HepG2 (cell line): ENCODE measurements around the gene SLC50A1. TPM values are rescaled to one million over a fixed set of nuclear protein-coding genes. Genes with fewer than 3 reads are reported as not detected.
A peak's percentile ranks its signal among the peaks of the same experiment; 100 is the strongest.

ENCODE experiments used
- ATAC-seq: fragments of 200-7000 bp; cut with Tn5 transposase; 3 replicates; pipeline ENCODE4 v1.9.1; 2020; ENCODE audit warnings: mild to moderate bottlenecking, moderate library complexity
- BruUV-seq: library from RNA; stranded (reverse); fragments of 400-500 nt; replicated peaks from 2 replicates; lab custom pipeline; 2021; lab: Mats Ljungman, UMichigan
- CTCF ChIA-PET: fragments of 300-600 bp; formaldehyde crosslinking; extraction: SDS; loops from one replicate; lab custom pipeline; 2021; ENCODE audit warnings: low total read pairs, inconsistent platforms, low intra/inter-chr PET ratio; lab: Yijun Ruan, JAX
- POLR2A ChIA-PET: fragments of 350-600 bp; sonication (Branson Sonifier 250); formaldehyde crosslinking; loops from one replicate; lab custom pipeline; 2020; ENCODE audit warnings: antibody characterized with exemption, inconsistent platforms; lab: Yijun Ruan, JAX
- DNase-seq: peaks from one replicate; pipeline ENCODE4 v3.0.0-alpha.2; 2015; ENCODE audit warnings: low spot score
- FAIRE-seq: peaks from 3 replicates; lab custom pipeline; 2011; peaks lifted over from hg19 to GRCh38; lab: Jason Lieb, UNC
- H2AFZ ChIP-seq: one replicate; pipeline ENCODE4 v1.6.1; 2011; ENCODE audit warnings: low read length, inconsistent platforms
- H3K27ac ChIP-seq: fragments of 300-600 bp; 3 replicates; pipeline ENCODE4 v1.8.0; 2011; ENCODE audit warnings: mixed run types, mild to moderate bottlenecking, mixed read lengths, low read length, inconsistent platforms; ENCODE audit not compliant: insufficient read depth; ENCODE audit errors: extremely low read length
- H3K27me3 ChIP-seq, 2 experiments: fragments of 200-600 bp in 1 of 2; 2 replicates in 1 of 2; 3 replicates in 1 of 2; pipeline versions ENCODE4 v1.6.0 to v1.8.0; 2011; ENCODE audit warnings: low read length in 2 of 2, mild to moderate bottlenecking in 2 of 2, moderate library complexity in 2 of 2, inconsistent platforms in 1 of 2; ENCODE audit not compliant: insufficient read depth in 2 of 2, control insufficient read depth in 1 of 2
- H3K36me3 ChIP-seq, 2 experiments: fragments of 200-600 bp in 1 of 2; replicated peaks in 1 of 2; 2 replicates in 1 of 2; 3 replicates in 1 of 2; pipeline versions ENCODE4 v1.5.1 to v1.8.0; 2011; ENCODE audit warnings: low read length in 2 of 2, inconsistent platforms in 1 of 2; ENCODE audit not compliant: insufficient read depth in 2 of 2, control insufficient read depth in 1 of 2
- H3K4me1 ChIP-seq: 2 replicates; pipeline ENCODE4 v1.5.1; 2012; ENCODE audit warnings: low read length, inconsistent platforms; ENCODE audit not compliant: insufficient read depth
- H3K4me2 ChIP-seq: 2 replicates; pipeline ENCODE4 v1.6.0; 2011; ENCODE audit warnings: low read depth, low read length, inconsistent platforms
- H3K4me3 ChIP-seq, 3 experiments: fragments of 200-600 bp in 1 of 3; sonication (generic), shearing (Covaris generic) in 1 of 3; replicated peaks in 1 of 3; 2 replicates each; pipeline ENCODE4 v1.5.1; 2011 to 2016; ENCODE audit warnings: low read length in 3 of 3, inconsistent platforms in 2 of 3, low read depth in 2 of 3, mild to moderate bottlenecking in 2 of 3, control low read depth in 1 of 3, mixed read lengths in 1 of 3; ENCODE audit not compliant: insufficient read depth in 1 of 3
- H3K79me2 ChIP-seq: one replicate; pipeline ENCODE4 v1.6.1; 2011; ENCODE audit warnings: low read length, inconsistent platforms; ENCODE audit not compliant: insufficient read depth
- H3K9ac ChIP-seq: 2 replicates; pipeline ENCODE4 v1.6.0; 2011; ENCODE audit warnings: mild to moderate bottlenecking, low read depth, low read length, inconsistent platforms; ENCODE audit not compliant: insufficient read depth
- H3K9me3 ChIP-seq: 2 replicates; pipeline ENCODE4 v1.5.1; 2012; ENCODE audit warnings: mild to moderate bottlenecking, low read length
- H4K20me1 ChIP-seq: 2 replicates; pipeline ENCODE4 v1.6.0; 2011; ENCODE audit warnings: inconsistent platforms, mild to moderate bottlenecking, low read length, moderate library complexity; ENCODE audit not compliant: insufficient read depth
- CHD2 ChIP-seq: IDR thresholded peaks from 2 replicates; pipeline ENCODE4 v1.6.1; 2011; ENCODE audit warnings: low read depth, low read length, improper control_type of control experiment
- ESRRA ChIP-seq: sonication (generic); formaldehyde crosslinking; IDR thresholded peaks from 2 replicates; pipeline ENCODE4 v1.5.1; 2020; ENCODE audit warnings: mild to moderate bottlenecking, low read depth, missing genetic modification reagents
- FLYWCH1 ChIP-seq: sonication (generic); formaldehyde crosslinking; IDR thresholded peaks from 2 replicates; pipeline ENCODE4 v1.8.1; 2023; ENCODE audit warnings: mild to moderate bottlenecking, missing genetic modification reagents
- FOSL2 ChIP-seq: sonication (generic); formaldehyde crosslinking; IDR thresholded peaks from 2 replicates; pipeline ENCODE4 v1.4.0; 2020; ENCODE audit warnings: missing genetic modification reagents
- GTF2F1 ChIP-seq: fragments of 150-350 bp; IDR thresholded peaks from 2 replicates; pipeline ENCODE4 v1.6.1; 2014; ENCODE audit warnings: low read length
- HMG20B ChIP-seq: conservative IDR thresholded peaks from 2 replicates; pipeline ENCODE4 v1.6.1; 2016; ENCODE audit warnings: missing genetic modification reagents, missing compliant biosample characterization
- MXD1 ChIP-seq: sonication (generic); formaldehyde crosslinking; IDR thresholded peaks from 2 replicates; pipeline ENCODE4 v1.4.0; 2020; ENCODE audit warnings: mild to moderate bottlenecking, missing genetic modification reagents
- NRL ChIP-seq: sonication (generic); formaldehyde crosslinking; IDR thresholded peaks from 2 replicates; pipeline ENCODE4 v1.5.0; 2020; ENCODE audit warnings: missing genetic modification reagents, mild to moderate bottlenecking, moderate library complexity, borderline replicate concordance
- PAWR ChIP-seq: sonication (generic); formaldehyde crosslinking; IDR thresholded peaks from 2 replicates; pipeline ENCODE4 v1.4.0; 2020; ENCODE audit warnings: missing genetic modification reagents, mild to moderate bottlenecking, borderline replicate concordance
- PHF21A ChIP-seq: sonication (generic); formaldehyde crosslinking; IDR thresholded peaks from 2 replicates; pipeline ENCODE4 v1.5.0; 2020; ENCODE audit warnings: mild to moderate bottlenecking, missing genetic modification reagents
- REXO4 ChIP-seq: sonication (generic); formaldehyde crosslinking; IDR thresholded peaks from 2 replicates; pipeline ENCODE4 v1.8.0; 2022; ENCODE audit warnings: missing genetic modification reagents, mild to moderate bottlenecking, borderline replicate concordance
- SOX13 ChIP-seq, 3 experiments: fragments of 450-650 bp in 1 of 3; sonication (generic) in 1 of 3; formaldehyde crosslinking in 1 of 3; IDR thresholded peaks in 2 of 3; conservative IDR thresholded peaks in 1 of 3; 2 replicates each; pipeline versions ENCODE4 v1.5.0 to v1.6.1; 2016 to 2020; ENCODE audit warnings: antibody characterized with exemption in 1 of 3, mild to moderate bottlenecking in 1 of 3, missing compliant biosample characterization in 1 of 3, missing genetic modification reagents in 1 of 3, moderate library complexity in 1 of 3
- THAP11 ChIP-seq: IDR thresholded peaks from 2 replicates; pipeline ENCODE4 v1.6.1; 2016; ENCODE audit warnings: missing biosample characterization, missing genetic modification reagents
- ZNF136 ChIP-seq: sonication (generic); formaldehyde crosslinking; IDR thresholded peaks from 2 replicates; pipeline ENCODE4 v1.8.1; 2022; ENCODE audit warnings: low read depth, mild to moderate bottlenecking, moderate library complexity, missing genetic modification reagents
- ZNF33B ChIP-seq: sonication (generic); formaldehyde crosslinking; IDR thresholded peaks from 2 replicates; pipeline ENCODE4 v1.5.1; 2020; ENCODE audit warnings: mild to moderate bottlenecking, missing genetic modification reagents
- ZNF34 ChIP-seq: sonication (generic); formaldehyde crosslinking; IDR thresholded peaks from 2 replicates; pipeline ENCODE4 v1.4.0; 2020; ENCODE audit warnings: mild to moderate bottlenecking, missing genetic modification reagents, borderline replicate concordance
- ZNF468 ChIP-seq: sonication (generic); formaldehyde crosslinking; IDR thresholded peaks from 2 replicates; pipeline ENCODE4 v1.8.0; 2022; ENCODE audit warnings: mild to moderate bottlenecking, moderate library complexity, missing genetic modification reagents
- ZNF550 ChIP-seq: sonication (generic); formaldehyde crosslinking; IDR thresholded peaks from 2 replicates; pipeline ENCODE4 v1.4.0; 2020; ENCODE audit warnings: mild to moderate bottlenecking, missing genetic modification reagents, borderline replicate concordance
- ZNF766 ChIP-seq: sonication (generic); formaldehyde crosslinking; IDR thresholded peaks from 2 replicates; pipeline ENCODE4 v1.5.0; 2020; ENCODE audit warnings: missing genetic modification reagents, borderline replicate concordance
- ZNF83 ChIP-seq: sonication (generic); formaldehyde crosslinking; IDR thresholded peaks from 2 replicates; pipeline ENCODE4 v1.4.0; 2020; ENCODE audit warnings: missing genetic modification reagents, mild to moderate bottlenecking, borderline replicate concordance
- WGBS: methylation state at CpG from one replicate; pipeline ENCODE4 v1.1.6; 2017; ENCODE audit warnings: low lambda C conversion rate; 5-methylcytosine and 5-hydroxymethylcytosine counted together
- in situ Hi-C: cut with HindIII; loops from 2 replicates; pipeline ENCODE4 v1.10.0; 2017; ENCODE audit warnings: low pct_unique_long_range_greater_than_20kb; ENCODE audit not compliant: extremely low pct_ligation_motif_present
- intact Hi-C: fragments of 100-400 bp; cut with micrococcal nuclease; formaldehyde crosslinking; loops from one replicate; pipeline ENCODE4 v1.10.0; 2022; ENCODE audit not compliant: unreplicated experiment
- polyA plus RNA-seq, 8 experiments: library from polyadenylated mRNA; depleted of rRNA in 3 of 8; stranded (reverse) in 7 of 8; unstranded in 1 of 8; fragments of >200 nt; fragmentation: Illumina TruSeq in 4 of 8; extraction: Trizol in 4 of 8; gene quantifications; 2 replicates each; pipeline versions ENCODE4 v1.2.1 to v1.2.3, GENCODE V29; 2011 to 2016; ENCODE audit warnings: low read depth in 4 of 8, missing spikeins in 1 of 8, mixed read lengths in 1 of 8; ENCODE audit not compliant: insufficient read depth in 1 of 8
- total RNA-seq, 5 experiments: library from RNA; depleted of rRNA; stranded (reverse); fragments of >200 nt; fragmentation: Illumina TruSeq; extraction: Trizol; gene quantifications; 2 replicates each; pipeline ENCODE4 v1.2.3, GENCODE V29; 2016; ENCODE audit warnings: low read depth in 1 of 5
- TF ChIP-seq, protein P1 (sequence below): sonication (generic); formaldehyde crosslinking; IDR thresholded peaks from 2 replicates; pipeline ENCODE4 v1.4.0; 2020; ENCODE audit warnings: missing genetic modification reagents, borderline replicate concordance
- TF ChIP-seq, protein P2 (sequence below): sonication (generic); formaldehyde crosslinking; IDR thresholded peaks from 2 replicates; pipeline ENCODE4 v1.4.0; 2020; ENCODE audit warnings: missing genetic modification reagents

Gene SLC50A1
- total and polyA plus RNA-seq, 2 of the 13 experiments (the other 11 are each of a cell fraction or from before 2014, with no cell fraction given), result 22.5 to 46.8 TPM

GRCh38 chr1:155133799-155134281, 1.8 kb upstream of the SLC50A1 start:
- ChIA-PET CTCF (interaction anchor here (3.2 kb wide), 1 partner anchor 41 kb away, joined by 18 read pairs; no protein-coding TSS in a partner anchor), POLR2A (interaction anchor here (0.7 to 7.4 kb wide), 7 partner anchors 9 to 49 kb away, joined by 3 to 144 read pairs (median 6); partner anchors contain the start of genes EFNA1 and KRTCAP2)
- no TSS peak for BruUV-seq
- FAIRE-seq (peak; percentile 18), DNase-seq (peak; percentile 54), ATAC-seq (peak; percentile 3)
- Histone ChIP-seq H3K79me2 (peaks cover 62% of the 10 kb centered on the region), H3K4me3 (peak overlapping the region; percentile 6 to 84 (median 23); a peak in 5 of 6 replicates), H3K4me1 (peaks cover 76% of the 10 kb centered on the region), H3K4me2 (peak overlapping the region; percentile 89), H4K20me1 (peaks cover 60% of the 10 kb centered on the region), H3K27ac (peak overlapping the region; percentile 89), H3K36me3 (peaks cover 17 to 52% of the 10 kb centered on the region in 2 experiments), H3K27me3 (no peaks in the 10 kb centered on the region; a peak in 1 of 5 replicates), H3K9me3 (no peaks in the 10 kb centered on the region), H2AFZ (no peak overlapping the region), H3K9ac (no peak overlapping the region)
- in situ Hi-C loops (no loop called here), intact Hi-C loops (no loop called here)
- WGBS, result 28% methylated on average over 6 of the region's 7 CpGs
- TF ChIP-seq ZNF468 (CRISPR knock-in tag) (no peak), FLYWCH1 (CRISPR knock-in tag) (no peak), FOSL2 (CRISPR knock-in tag) (0 out of 2 replicates have a peak, but pooled peaks have one; percentile 8), PHF21A (CRISPR knock-in tag) (peak; percentile 34; the same call in 1 of the 2 replicates), PAWR (CRISPR knock-in tag) (no peak), ZNF33B (CRISPR knock-in tag) (0 out of 2 replicates have a peak, but pooled peaks have one; percentile 26), HMG20B (CRISPR knock-in tag) (no peak), ESRRA (CRISPR knock-in tag) (0 out of 2 replicates have a peak, but pooled peaks have one; percentile 28), ZNF136 (CRISPR knock-in tag) (no peak), THAP11 (CRISPR knock-in tag) (no peak), ZNF766 (CRISPR knock-in tag) (no peak; the same call in 1 of the 2 replicates), SOX13 (IDR thresholded peaks at IDR 0.05) (no peak), SOX13 (CRISPR knock-in tag; conservative IDR thresholded peaks at IDR 0.05 in 1 of 2, IDR thresholded peaks at IDR 0.05 in 1 of 2) (no peak), ZNF550 (CRISPR knock-in tag) (0 out of 2 replicates have a peak, but pooled peaks have one; percentile 46), GTF2F1 (no peak), MXD1 (CRISPR knock-in tag) (no peak), ZNF34 (CRISPR knock-in tag) (no peak), ZNF83 (CRISPR knock-in tag) (no peak), CHD2 (no peak), NRL (CRISPR knock-in tag) (no peak), REXO4 (CRISPR knock-in tag) (no peak)
- TF ChIP-seq, protein P1, sequence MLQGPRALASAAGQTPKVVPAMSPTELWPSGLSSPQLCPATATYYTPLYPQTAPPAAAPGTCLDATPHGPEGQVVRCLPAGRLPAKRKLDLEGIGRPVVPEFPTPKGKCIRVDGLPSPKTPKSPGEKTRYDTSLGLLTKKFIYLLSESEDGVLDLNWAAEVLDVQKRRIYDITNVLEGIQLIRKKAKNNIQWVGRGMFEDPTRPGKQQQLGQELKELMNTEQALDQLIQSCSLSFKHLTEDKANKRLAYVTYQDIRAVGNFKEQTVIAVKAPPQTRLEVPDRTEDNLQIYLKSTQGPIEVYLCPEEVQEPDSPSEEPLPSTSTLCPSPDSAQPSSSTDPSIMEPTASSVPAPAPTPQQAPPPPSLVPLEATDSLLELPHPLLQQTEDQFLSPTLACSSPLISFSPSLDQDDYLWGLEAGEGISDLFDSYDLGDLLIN, result no peak
- TF ChIP-seq, protein P2, sequence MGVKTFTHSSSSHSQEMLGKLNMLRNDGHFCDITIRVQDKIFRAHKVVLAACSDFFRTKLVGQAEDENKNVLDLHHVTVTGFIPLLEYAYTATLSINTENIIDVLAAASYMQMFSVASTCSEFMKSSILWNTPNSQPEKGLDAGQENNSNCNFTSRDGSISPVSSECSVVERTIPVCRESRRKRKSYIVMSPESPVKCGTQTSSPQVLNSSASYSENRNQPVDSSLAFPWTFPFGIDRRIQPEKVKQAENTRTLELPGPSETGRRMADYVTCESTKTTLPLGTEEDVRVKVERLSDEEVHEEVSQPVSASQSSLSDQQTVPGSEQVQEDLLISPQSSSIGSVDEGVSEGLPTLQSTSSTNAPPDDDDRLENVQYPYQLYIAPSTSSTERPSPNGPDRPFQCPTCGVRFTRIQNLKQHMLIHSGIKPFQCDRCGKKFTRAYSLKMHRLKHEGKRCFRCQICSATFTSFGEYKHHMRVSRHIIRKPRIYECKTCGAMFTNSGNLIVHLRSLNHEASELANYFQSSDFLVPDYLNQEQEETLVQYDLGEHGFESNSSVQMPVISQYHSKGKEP (CRISPR knock-in tag), result no peak
